ENCODE results near the gene DVL2. TPM values are rescaled to one million over a fixed set of nuclear protein-coding genes. Genes with fewer than 3 reads are reported as not detected.
A peak's percentile ranks its signal among the peaks of the same experiment; 100 is the strongest.

DVL2 gene
- total and polyA plus RNA-seq, 2 of the 13 experiments (the other 11 are each of a cell fraction or from before 2014, with no cell fraction given): 5.7 to 38.2 TPM

DNA sequence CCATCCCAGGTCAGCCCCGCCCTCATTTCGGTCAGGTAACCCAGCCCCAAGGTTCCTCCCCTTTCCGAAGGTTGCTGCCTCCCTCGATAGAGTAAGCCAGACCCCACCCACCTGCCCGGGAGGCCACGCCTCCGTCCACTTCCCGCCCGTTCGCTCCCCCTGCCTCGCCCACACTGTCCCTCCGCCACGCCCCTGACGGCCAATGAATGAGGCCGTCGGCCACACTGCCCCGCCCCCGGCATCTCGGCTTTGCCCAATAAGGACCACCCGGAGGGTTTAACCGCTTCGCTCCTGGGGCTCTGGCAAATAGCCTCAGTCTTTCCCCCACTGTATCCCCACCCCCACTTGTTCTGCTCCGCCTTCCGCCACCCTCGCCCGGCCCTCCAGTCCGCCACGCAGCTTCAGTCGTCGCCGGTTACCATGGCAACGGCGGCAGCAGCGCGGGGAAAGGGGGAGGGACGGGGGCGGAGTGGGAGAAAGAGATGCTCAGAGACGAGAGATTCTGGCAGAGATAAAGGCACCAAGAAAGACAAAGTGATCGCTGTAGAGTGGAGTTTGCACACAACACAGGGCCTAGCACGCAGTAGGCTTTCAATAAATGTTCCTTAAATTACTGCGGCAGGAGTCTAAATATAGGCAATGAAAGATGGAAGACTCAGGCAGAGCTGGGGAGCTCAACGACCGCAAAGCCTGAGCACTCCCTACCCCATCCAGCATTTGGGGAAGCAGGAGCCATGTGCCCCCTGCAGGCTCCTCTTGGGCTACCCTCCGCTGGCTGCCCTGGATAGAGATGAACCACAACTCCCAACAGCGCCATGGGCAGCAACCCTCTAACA is 19.8 kb downstream of the DVL2 start (continued):
- TF ChIP-seq, protein P1, sequence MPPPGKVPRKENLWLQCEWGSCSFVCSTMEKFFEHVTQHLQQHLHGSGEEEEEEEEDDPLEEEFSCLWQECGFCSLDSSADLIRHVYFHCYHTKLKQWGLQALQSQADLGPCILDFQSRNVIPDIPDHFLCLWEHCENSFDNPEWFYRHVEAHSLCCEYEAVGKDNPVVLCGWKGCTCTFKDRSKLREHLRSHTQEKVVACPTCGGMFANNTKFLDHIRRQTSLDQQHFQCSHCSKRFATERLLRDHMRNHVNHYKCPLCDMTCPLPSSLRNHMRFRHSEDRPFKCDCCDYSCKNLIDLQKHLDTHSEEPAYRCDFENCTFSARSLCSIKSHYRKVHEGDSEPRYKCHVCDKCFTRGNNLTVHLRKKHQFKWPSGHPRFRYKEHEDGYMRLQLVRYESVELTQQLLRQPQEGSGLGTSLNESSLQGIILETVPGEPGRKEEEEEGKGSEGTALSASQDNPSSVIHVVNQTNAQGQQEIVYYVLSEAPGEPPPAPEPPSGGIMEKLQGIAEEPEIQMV (CRISPR knock-in tag; IDR thresholded peaks at IDR 0.05; ENCODE audit: low read depth): no peak
- TF ChIP-seq ATF7-NPFF (CRISPR knock-in tag; IDR thresholded peaks at IDR 0.05; ENCODE audit: low read depth): no peak
- peak; percentile 74 for TF ChIP-seq TBL1XR1 (IDR thresholded peaks at IDR 0.05; ENCODE audit: borderline replicate concordance, low read length, partially characterized antibody)
- no peak for TF ChIP-seq HNRNPUL1 (IDR thresholded peaks at IDR 0.05; ENCODE audit: low read depth, low read length)
- TF ChIP-seq, protein P2, sequence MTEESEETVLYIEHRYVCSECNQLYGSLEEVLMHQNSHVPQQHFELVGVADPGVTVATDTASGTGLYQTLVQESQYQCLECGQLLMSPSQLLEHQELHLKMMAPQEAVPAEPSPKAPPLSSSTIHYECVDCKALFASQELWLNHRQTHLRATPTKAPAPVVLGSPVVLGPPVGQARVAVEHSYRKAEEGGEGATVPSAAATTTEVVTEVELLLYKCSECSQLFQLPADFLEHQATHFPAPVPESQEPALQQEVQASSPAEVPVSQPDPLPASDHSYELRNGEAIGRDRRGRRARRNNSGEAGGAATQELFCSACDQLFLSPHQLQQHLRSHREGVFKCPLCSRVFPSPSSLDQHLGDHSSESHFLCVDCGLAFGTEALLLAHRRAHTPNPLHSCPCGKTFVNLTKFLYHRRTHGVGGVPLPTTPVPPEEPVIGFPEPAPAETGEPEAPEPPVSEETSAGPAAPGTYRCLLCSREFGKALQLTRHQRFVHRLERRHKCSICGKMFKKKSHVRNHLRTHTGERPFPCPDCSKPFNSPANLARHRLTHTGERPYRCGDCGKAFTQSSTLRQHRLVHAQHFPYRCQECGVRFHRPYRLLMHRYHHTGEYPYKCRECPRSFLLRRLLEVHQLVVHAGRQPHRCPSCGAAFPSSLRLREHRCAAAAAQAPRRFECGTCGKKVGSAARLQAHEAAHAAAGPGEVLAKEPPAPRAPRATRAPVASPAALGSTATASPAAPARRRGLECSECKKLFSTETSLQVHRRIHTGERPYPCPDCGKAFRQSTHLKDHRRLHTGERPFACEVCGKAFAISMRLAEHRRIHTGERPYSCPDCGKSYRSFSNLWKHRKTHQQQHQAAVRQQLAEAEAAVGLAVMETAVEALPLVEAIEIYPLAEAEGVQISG (CRISPR knock-in tag; IDR thresholded peaks at IDR 0.05): peak; percentile 59; the same call in 1 of the 2 replicates
- TF ChIP-seq, protein P3, sequence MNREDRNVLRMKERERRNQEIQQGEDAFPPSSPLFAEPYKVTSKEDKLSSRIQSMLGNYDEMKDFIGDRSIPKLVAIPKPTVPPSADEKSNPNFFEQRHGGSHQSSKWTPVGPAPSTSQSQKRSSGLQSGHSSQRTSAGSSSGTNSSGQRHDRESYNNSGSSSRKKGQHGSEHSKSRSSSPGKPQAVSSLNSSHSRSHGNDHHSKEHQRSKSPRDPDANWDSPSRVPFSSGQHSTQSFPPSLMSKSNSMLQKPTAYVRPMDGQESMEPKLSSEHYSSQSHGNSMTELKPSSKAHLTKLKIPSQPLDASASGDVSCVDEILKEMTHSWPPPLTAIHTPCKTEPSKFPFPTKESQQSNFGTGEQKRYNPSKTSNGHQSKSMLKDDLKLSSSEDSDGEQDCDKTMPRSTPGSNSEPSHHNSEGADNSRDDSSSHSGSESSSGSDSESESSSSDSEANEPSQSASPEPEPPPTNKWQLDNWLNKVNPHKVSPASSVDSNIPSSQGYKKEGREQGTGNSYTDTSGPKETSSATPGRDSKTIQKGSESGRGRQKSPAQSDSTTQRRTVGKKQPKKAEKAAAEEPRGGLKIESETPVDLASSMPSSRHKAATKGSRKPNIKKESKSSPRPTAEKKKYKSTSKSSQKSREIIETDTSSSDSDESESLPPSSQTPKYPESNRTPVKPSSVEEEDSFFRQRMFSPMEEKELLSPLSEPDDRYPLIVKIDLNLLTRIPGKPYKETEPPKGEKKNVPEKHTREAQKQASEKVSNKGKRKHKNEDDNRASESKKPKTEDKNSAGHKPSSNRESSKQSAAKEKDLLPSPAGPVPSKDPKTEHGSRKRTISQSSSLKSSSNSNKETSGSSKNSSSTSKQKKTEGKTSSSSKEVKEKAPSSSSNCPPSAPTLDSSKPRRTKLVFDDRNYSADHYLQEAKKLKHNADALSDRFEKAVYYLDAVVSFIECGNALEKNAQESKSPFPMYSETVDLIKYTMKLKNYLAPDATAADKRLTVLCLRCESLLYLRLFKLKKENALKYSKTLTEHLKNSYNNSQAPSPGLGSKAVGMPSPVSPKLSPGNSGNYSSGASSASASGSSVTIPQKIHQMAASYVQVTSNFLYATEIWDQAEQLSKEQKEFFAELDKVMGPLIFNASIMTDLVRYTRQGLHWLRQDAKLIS (CRISPR knock-in tag; IDR thresholded peaks at IDR 0.05): no peak
- TF ChIP-seq, protein P4, sequence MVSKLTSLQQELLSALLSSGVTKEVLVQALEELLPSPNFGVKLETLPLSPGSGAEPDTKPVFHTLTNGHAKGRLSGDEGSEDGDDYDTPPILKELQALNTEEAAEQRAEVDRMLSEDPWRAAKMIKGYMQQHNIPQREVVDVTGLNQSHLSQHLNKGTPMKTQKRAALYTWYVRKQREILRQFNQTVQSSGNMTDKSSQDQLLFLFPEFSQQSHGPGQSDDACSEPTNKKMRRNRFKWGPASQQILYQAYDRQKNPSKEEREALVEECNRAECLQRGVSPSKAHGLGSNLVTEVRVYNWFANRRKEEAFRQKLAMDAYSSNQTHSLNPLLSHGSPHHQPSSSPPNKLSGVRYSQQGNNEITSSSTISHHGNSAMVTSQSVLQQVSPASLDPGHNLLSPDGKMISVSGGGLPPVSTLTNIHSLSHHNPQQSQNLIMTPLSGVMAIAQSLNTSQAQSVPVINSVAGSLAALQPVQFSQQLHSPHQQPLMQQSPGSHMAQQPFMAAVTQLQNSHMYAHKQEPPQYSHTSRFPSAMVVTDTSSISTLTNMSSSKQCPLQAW (CRISPR knock-in tag; IDR thresholded peaks at IDR 0.05): peak; percentile 63
- TF ChIP-seq HNF4G (IDR thresholded peaks at IDR 0.05; ENCODE audit: borderline replicate concordance, low read depth, low read length): no peak
- no peak for TF ChIP-seq HNF4G (CRISPR knock-in tag; IDR thresholded peaks at IDR 0.05; ENCODE audit: borderline replicate concordance, low read depth)
- no peak for TF ChIP-seq IKZF1 (IDR thresholded peaks at IDR 0.05)
- TF ChIP-seq, protein P5, sequence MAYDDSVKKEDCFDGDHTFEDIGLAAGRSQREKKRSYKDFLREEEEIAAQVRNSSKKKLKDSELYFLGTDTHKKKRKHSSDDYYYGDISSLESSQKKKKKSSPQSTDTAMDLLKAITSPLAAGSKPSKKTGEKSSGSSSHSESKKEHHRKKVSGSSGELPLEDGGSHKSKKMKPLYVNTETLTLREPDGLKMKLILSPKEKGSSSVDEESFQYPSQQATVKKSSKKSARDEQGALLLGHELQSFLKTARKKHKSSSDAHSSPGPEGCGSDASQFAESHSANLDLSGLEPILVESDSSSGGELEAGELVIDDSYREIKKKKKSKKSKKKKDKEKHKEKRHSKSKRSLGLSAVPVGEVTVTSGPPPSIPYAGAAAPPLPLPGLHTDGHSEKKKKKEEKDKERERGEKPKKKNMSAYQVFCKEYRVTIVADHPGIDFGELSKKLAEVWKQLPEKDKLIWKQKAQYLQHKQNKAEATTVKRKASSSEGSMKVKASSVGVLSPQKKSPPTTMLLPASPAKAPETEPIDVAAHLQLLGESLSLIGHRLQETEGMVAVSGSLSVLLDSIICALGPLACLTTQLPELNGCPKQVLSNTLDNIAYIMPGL (CRISPR knock-in tag; IDR thresholded peaks at IDR 0.05; ENCODE audit: borderline replicate concordance in 1 of 2, low read depth in 1 of 2): peak; percentile 8 to 62; a peak in 3 of 4 replicates

Measured in HepG2 (cell line).